ENCODE data around the gene GPBP1L1.

GPBP1L1 gene

DNA sequence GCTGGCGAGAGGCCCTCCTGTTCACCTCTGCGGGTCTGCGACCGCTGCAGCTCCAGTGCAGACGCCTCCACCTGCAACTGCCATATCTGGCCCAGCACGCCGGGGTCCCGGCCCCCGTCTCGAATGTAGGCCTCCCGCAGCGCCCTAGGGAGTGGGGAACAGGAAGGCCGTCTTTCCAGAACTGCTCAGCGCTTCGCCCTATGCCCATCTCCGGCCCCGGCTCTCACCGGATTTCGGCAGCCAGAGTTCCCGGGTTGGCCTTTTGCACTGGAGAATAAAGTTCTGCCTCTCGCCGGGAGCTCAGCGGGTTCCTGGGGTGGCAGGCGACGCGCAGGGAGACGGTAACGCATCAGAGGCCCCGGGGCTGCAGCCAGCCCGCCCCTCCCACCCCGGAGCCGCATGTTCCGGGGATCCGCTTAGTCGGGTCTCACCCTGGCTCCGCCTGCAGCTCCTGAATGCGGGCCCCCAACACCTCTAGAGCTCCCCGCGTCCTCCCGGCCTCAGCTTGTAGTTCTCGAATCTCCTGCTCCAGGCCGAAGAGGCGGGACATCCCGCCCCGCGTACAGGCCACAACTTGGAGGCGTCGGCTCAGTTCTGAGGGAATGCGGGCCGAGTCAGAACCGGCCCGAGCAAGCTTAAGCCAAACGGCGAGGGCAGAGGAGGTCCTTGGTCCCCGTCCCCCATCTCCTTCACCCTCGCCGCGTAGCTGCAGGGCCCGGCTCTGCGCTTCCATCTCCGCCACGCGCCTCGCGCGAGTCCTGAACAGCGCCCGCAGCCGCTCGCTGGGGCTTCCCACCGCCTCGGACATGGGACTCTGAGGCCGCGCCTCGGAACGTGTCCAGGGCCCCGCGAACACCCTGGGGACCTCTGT lies 63.6 kb downstream of the GPBP1L1 start:
- TF ChIP-seq, protein P1, sequence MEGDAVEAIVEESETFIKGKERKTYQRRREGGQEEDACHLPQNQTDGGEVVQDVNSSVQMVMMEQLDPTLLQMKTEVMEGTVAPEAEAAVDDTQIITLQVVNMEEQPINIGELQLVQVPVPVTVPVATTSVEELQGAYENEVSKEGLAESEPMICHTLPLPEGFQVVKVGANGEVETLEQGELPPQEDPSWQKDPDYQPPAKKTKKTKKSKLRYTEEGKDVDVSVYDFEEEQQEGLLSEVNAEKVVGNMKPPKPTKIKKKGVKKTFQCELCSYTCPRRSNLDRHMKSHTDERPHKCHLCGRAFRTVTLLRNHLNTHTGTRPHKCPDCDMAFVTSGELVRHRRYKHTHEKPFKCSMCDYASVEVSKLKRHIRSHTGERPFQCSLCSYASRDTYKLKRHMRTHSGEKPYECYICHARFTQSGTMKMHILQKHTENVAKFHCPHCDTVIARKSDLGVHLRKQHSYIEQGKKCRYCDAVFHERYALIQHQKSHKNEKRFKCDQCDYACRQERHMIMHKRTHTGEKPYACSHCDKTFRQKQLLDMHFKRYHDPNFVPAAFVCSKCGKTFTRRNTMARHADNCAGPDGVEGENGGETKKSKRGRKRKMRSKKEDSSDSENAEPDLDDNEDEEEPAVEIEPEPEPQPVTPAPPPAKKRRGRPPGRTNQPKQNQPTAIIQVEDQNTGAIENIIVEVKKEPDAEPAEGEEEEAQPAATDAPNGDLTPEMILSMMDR (IDR thresholded peaks at IDR 0.05; ENCODE audit: low read depth, low read length), result no peak
- H3K4me3 ChIP-seq (ENCODE audit: low read depth, low read length), result no peak overlapping the region
- in situ Hi-C loops (cut with HindIII; ENCODE audit: low sequenced_read_pairs), result no loop called here
- DNase-seq (ENCODE audit: low read depth, low spot score), result no peak

- no peak overlapping the region for H3K4me3 ChIP-seq (ENCODE audit: low read depth, low read length)
- no peak for DNase-seq (ENCODE audit: low read depth, low spot score)
- in situ Hi-C loops (cut with HindIII; ENCODE audit: low sequenced_read_pairs), result no loop called here
- TF ChIP-seq, protein P1 (IDR thresholded peaks at IDR 0.05; ENCODE audit: low read depth, low read length), result no peak
These were observed 64.3 kb downstream of the GPBP1L1 start for GRCh38 chr1:45621895-45622523.

DNA sequence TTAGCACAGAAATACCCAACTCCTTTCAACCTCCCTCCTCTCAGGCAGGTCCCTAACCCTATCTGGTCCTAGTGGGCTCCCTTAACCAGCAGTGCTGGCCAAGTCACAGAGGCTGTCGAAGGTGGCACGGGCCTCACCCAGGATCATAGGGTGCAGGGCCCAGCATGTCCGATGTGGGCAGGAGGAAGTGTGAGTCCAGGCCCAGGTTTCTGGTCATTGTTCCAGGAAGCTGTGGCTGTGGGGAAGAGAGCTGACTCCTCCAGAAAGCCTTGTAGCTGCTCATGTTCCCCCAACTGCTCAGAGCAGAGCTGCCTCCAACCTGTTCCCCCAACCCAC lies 64.9 kb downstream of the GPBP1L1 start:
- DNase-seq (ENCODE audit: low read depth, low spot score), result no peak
- H3K4me3 ChIP-seq (ENCODE audit: low read depth, low read length), result no peak overlapping the region
- in situ Hi-C loops (cut with HindIII; ENCODE audit: low sequenced_read_pairs), result no loop called here

GRCh38 chr1:45620588-45621500 lies 65.5 kb downstream of the GPBP1L1 start:
- no peak for DNase-seq (ENCODE audit: low read depth, low spot score)
- no peak overlapping the region for H3K4me3 ChIP-seq (ENCODE audit: low read depth, low read length)
- TF ChIP-seq, protein P1 (IDR thresholded peaks at IDR 0.05; ENCODE audit: low read depth, low read length), result no peak
- in situ Hi-C loops (cut with HindIII; ENCODE audit: low sequenced_read_pairs), result no loop called here

More for the DNA sequence above, 64.9 kb downstream of the GPBP1L1 start:
- TF ChIP-seq, protein P1 (IDR thresholded peaks at IDR 0.05; ENCODE audit: low read depth, low read length), result no peak

DNA sequence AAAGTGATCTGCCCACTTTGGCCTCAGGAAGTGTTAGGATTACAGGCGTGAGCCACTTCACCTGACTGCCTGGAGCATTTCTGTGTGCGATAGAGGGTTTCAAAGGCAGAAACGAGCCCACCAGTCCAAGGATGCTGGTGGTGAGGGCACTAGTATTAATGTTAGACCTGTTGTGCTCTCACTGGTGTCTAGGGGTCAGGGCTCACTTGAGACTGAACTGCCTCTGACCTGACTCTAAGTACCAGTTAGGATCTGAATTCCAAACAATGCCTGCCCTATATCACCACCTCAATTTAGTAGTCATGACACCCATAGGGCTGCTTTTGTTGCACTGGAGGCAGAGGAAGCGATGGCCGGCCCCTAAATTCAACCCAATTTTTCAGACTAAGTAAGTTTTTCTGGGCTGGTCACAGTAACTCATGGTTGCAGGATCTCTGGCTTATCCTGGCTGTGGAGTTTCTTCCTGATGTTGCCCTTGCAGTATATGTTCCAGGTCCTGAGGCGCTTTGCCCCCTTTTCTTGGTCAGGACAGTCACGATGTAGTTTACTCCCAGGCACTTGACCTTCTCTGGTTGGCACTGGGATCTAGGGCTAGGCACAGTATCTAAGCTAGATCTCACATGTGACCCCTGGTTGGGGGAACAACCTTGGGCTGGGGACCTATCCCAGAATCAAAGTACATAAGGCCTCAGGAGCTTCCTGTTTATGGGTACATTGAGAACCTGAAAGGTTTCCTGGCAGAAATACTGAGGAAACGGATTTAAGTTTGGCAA lies 67.0 kb downstream of the GPBP1L1 start:
- no peak overlapping the region for H3K4me3 ChIP-seq (ENCODE audit: low read depth, low read length)
- TF ChIP-seq, protein P1 (IDR thresholded peaks at IDR 0.05; ENCODE audit: low read depth, low read length), result no peak
- no peak for DNase-seq (ENCODE audit: low read depth, low spot score)
- in situ Hi-C loops (cut with HindIII; ENCODE audit: low sequenced_read_pairs), result no loop called here

GRCh38 chr1:45617618-45618017 lies 68.7 kb downstream of the GPBP1L1 start:
- DNase-seq (ENCODE audit: low read depth, low spot score), result peak; percentile 24
- in situ Hi-C loops (cut with HindIII; ENCODE audit: low sequenced_read_pairs), result no loop called here
- TF ChIP-seq, protein P1 (IDR thresholded peaks at IDR 0.05; ENCODE audit: low read depth, low read length), result no peak
- H3K4me3 ChIP-seq (ENCODE audit: low read depth, low read length), result no peak overlapping the region

All from astrocyte of the spinal cord (primary cell).